Measurements from ENCODE around the gene CDK14.

DNA sequence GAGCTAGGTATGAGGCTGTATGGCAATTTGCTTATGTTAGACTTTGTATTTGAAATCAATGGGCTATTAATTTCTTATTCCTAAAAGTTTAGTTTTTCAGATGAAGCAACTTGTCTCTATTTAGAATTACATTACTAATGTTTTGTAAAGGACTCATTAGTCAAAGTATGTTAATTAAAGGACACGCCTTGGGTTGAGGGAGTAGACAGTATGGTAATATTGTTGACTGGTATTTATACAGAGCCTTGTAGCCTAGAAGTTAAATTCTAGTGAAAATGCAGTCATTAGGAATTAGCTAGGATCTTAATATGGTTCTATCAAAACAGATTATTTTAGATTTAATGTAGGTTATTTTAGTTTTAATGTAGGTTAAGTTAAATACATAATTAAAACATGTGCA is 6.2 kb downstream of the CDK14 start:
- TF ChIP-seq, protein P1, sequence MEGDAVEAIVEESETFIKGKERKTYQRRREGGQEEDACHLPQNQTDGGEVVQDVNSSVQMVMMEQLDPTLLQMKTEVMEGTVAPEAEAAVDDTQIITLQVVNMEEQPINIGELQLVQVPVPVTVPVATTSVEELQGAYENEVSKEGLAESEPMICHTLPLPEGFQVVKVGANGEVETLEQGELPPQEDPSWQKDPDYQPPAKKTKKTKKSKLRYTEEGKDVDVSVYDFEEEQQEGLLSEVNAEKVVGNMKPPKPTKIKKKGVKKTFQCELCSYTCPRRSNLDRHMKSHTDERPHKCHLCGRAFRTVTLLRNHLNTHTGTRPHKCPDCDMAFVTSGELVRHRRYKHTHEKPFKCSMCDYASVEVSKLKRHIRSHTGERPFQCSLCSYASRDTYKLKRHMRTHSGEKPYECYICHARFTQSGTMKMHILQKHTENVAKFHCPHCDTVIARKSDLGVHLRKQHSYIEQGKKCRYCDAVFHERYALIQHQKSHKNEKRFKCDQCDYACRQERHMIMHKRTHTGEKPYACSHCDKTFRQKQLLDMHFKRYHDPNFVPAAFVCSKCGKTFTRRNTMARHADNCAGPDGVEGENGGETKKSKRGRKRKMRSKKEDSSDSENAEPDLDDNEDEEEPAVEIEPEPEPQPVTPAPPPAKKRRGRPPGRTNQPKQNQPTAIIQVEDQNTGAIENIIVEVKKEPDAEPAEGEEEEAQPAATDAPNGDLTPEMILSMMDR (IDR thresholded peaks at IDR 0.05): no peak
- TF ChIP-seq POLR2A (IDR thresholded peaks at IDR 0.05): no peak

All from heart left ventricle (tissue), 13 donors.